Measurements from ENCODE around the gene CD300A. TPM values are rescaled to one million over a fixed set of nuclear protein-coding genes. Genes with fewer than 3 reads are reported as not detected.

The CD300A gene
- polyA plus RNA-seq (2013, experiment 1 of 2) = 0.10 TPM
- 0.04 TPM for polyA plus RNA-seq (2013, experiment 2 of 2)

GRCh38 chr17:74466111-74466827 lies at the start of gene CD300A:
Gene CD300A, plus strand, starts transcription at chr17:74466634. Its CDS starts 70 bp downstream, at chr17:74466704.
- H3K4me2 ChIP-seq (ENCODE audit: insufficient read depth, low read length, poor library complexity, severe bottlenecking) = peak within 1 kb of the TSS; percentile 26
- no peaks in the 10 kb centered on the region for H3K79me1 ChIP-seq (ENCODE audit: low read depth, low read length)
- H3K14ac ChIP-seq (ENCODE audit: low read length) = peak within 1 kb of the TSS; percentile 76
- H2BK120ac ChIP-seq (ENCODE audit: low read depth, low read length) = no peak within 1 kb of the TSS
- H3K9me3 ChIP-seq (replicated peaks in 1 of 2; ENCODE audit: control insufficient read depth in 2 of 2, insufficient read depth in 1 of 2, low read depth in 1 of 2, low read length in 2 of 2) = peaks cover 0 to 10% of the 10 kb centered on the region in 2 donors
- H2BK15ac ChIP-seq (ENCODE audit: low read length) = peak within 1 kb of the TSS; percentile 32
- H2AFZ ChIP-seq (ENCODE audit: low read length) = peak within 1 kb of the TSS; percentile 1
- H3K27ac ChIP-seq (replicated peaks; ENCODE audit: low read length) = no peak within 1 kb of the TSS
- H3K23ac ChIP-seq (ENCODE audit: low read depth, low read length, poor library complexity) = no peak within 1 kb of the TSS
- WGBS, 2 donors (ENCODE audit: extremely low coverage in 2 of 2, insufficient read length in 2 of 2, insufficient replicate concordance in 1 of 2) = no CpG with 5 or more reads among the region's 25 CpGs
- no peak within 1 kb of the TSS for H2BK5ac ChIP-seq (ENCODE audit: low read length)
- H3K9ac ChIP-seq (ENCODE audit: low read depth, low read length, poor library complexity) = no peak within 1 kb of the TSS
- H3K4me3 ChIP-seq (ENCODE audit: low read length in 2 of 2) = peak within 1 kb of the TSS in 1 of 2 donors; percentile 56
- H3K4me1 ChIP-seq (ENCODE audit: control insufficient read depth in 2 of 2, insufficient read depth in 1 of 2, low read depth in 1 of 2, low read length in 2 of 2) = peaks cover 0 to 10% of the 10 kb centered on the region in 2 donors
- H2BK12ac ChIP-seq (ENCODE audit: low read length) = no peak within 1 kb of the TSS
- H3K27me3 ChIP-seq (ENCODE audit: control insufficient read depth in 3 of 3, insufficient read depth in 3 of 3, low read depth in 1 of 3, low read length in 3 of 3) = peaks cover 3 to 27% (median 9%) of the 10 kb centered on the region in 3 experiments
- no peak for DNase-seq (ENCODE audit: low spot score)
- no peak within 1 kb of the TSS for H3K4ac ChIP-seq (ENCODE audit: low read length)
- peak within 1 kb of the TSS; percentile 36 for H3K18ac ChIP-seq (ENCODE audit: low read length)
- peak within 1 kb of the TSS; percentile 31 for H2AK5ac ChIP-seq (ENCODE audit: low read depth, low read length)
- H4K91ac ChIP-seq (ENCODE audit: low read depth, low read length, poor library complexity) = no peak within 1 kb of the TSS
- H3K36me3 ChIP-seq (replicated peaks in 1 of 2; ENCODE audit: control insufficient read depth in 2 of 2, insufficient read depth in 2 of 2, low read length in 2 of 2) = no peaks in the 10 kb centered on the region
- no peak within 1 kb of the TSS for H4K8ac ChIP-seq (ENCODE audit: low read depth, low read length)

GRCh38 chr17:74417178-74418045 lies 49.0 kb upstream of the CD300A start:
- Histone ChIP-seq H3K4me2 (ENCODE audit: insufficient read depth, low read length, poor library complexity, severe bottlenecking) (no peak overlapping the region), H3K9me3 (replicated peaks in 1 of 2; ENCODE audit: control insufficient read depth in 2 of 2, insufficient read depth in 1 of 2, low read depth in 1 of 2, low read length in 2 of 2) (no peaks in the 10 kb centered on the region), H2BK15ac (ENCODE audit: low read length) (no peak overlapping the region), H3K27me3 (ENCODE audit: control insufficient read depth in 3 of 3, insufficient read depth in 3 of 3, low read depth in 1 of 3, low read length in 3 of 3) (peaks cover 0 to 1% (median 0%) of the 10 kb centered on the region in 3 experiments), H2AK5ac (ENCODE audit: low read depth, low read length) (no peak overlapping the region), H2BK5ac (ENCODE audit: low read length) (no peak overlapping the region), H2BK120ac (ENCODE audit: low read depth, low read length) (no peak overlapping the region), H3K79me1 (ENCODE audit: low read depth, low read length) (no peaks in the 10 kb centered on the region), H3K4me3 (ENCODE audit: low read length in 2 of 2) (no peak overlapping the region), H2AFZ (ENCODE audit: low read length) (no peak overlapping the region), H3K27ac (replicated peaks; ENCODE audit: low read length) (no peak overlapping the region), H3K23ac (ENCODE audit: low read depth, low read length, poor library complexity) (peak overlapping the region; percentile 69), H3K9ac (ENCODE audit: low read depth, low read length, poor library complexity) (peak overlapping the region; percentile 25), H2BK12ac (ENCODE audit: low read length) (no peak overlapping the region), H4K8ac (ENCODE audit: low read depth, low read length) (no peak overlapping the region), H3K14ac (ENCODE audit: low read length) (peak overlapping the region; percentile 61), H4K91ac (ENCODE audit: low read depth, low read length, poor library complexity) (no peak overlapping the region), H3K36me3 (replicated peaks in 1 of 2; ENCODE audit: control insufficient read depth in 2 of 2, insufficient read depth in 2 of 2, low read length in 2 of 2) (no peaks in the 10 kb centered on the region), H3K4me1 (ENCODE audit: control insufficient read depth in 2 of 2, insufficient read depth in 1 of 2, low read depth in 1 of 2, low read length in 2 of 2) (peaks cover 0 to 2% of the 10 kb centered on the region in 2 donors), H3K18ac (ENCODE audit: low read length) (no peak overlapping the region), H3K4ac (ENCODE audit: low read length) (no peak overlapping the region)
- DNase-seq (ENCODE audit: low spot score) = no peak
- no CpG with 5 or more reads among the region's 12 CpGs for WGBS, 2 donors (ENCODE audit: extremely low coverage in 2 of 2, insufficient read length in 2 of 2, insufficient replicate concordance in 1 of 2)

GRCh38 chr17:74419928-74420411 lies 46.5 kb upstream of the CD300A start:
- Histone ChIP-seq H4K8ac (ENCODE audit: low read depth, low read length) (no peak overlapping the region), H3K4me3 (ENCODE audit: low read length in 2 of 2) (no peak overlapping the region), H2AK5ac (ENCODE audit: low read depth, low read length) (no peak overlapping the region), H3K9ac (ENCODE audit: low read depth, low read length, poor library complexity) (no peak overlapping the region), H3K79me1 (ENCODE audit: low read depth, low read length) (no peaks in the 10 kb centered on the region), H3K27me3 (ENCODE audit: control insufficient read depth in 3 of 3, insufficient read depth in 3 of 3, low read depth in 1 of 3, low read length in 3 of 3) (peaks cover 0 to 6% (median 0%) of the 10 kb centered on the region in 3 experiments), H3K9me3 (replicated peaks in 1 of 2; ENCODE audit: control insufficient read depth in 2 of 2, insufficient read depth in 1 of 2, low read depth in 1 of 2, low read length in 2 of 2) (no peaks in the 10 kb centered on the region), H3K23ac (ENCODE audit: low read depth, low read length, poor library complexity) (no peak overlapping the region), H3K14ac (ENCODE audit: low read length) (no peak overlapping the region), H3K4ac (ENCODE audit: low read length) (no peak overlapping the region), H2BK5ac (ENCODE audit: low read length) (no peak overlapping the region), H2AFZ (ENCODE audit: low read length) (no peak overlapping the region), H2BK12ac (ENCODE audit: low read length) (no peak overlapping the region), H2BK120ac (ENCODE audit: low read depth, low read length) (no peak overlapping the region), H2BK15ac (ENCODE audit: low read length) (no peak overlapping the region), H3K18ac (ENCODE audit: low read length) (no peak overlapping the region), H3K36me3 (replicated peaks in 1 of 2; ENCODE audit: control insufficient read depth in 2 of 2, insufficient read depth in 2 of 2, low read length in 2 of 2) (no peaks in the 10 kb centered on the region), H3K4me2 (ENCODE audit: insufficient read depth, low read length, poor library complexity, severe bottlenecking) (no peak overlapping the region), H3K4me1 (ENCODE audit: control insufficient read depth in 2 of 2, insufficient read depth in 1 of 2, low read depth in 1 of 2, low read length in 2 of 2) (peaks cover 0 to 2% of the 10 kb centered on the region in 2 donors), H3K27ac (replicated peaks; ENCODE audit: low read length) (no peak overlapping the region), H4K91ac (ENCODE audit: low read depth, low read length, poor library complexity) (no peak overlapping the region)
- no peak for DNase-seq (ENCODE audit: low spot score)
- 100% methylated on average over 1 of the region's 10 CpGs; no CpG with 5 or more reads in 1 of the 2 donors for WGBS, 2 donors (ENCODE audit: extremely low coverage in 2 of 2, insufficient read length in 2 of 2, insufficient replicate concordance in 1 of 2)
